SIG-M5 treated with dmso at 0.1 percent for 504 hours (cell line): ENCODE results near the gene NUDT14.

Experiments
- DNase-seq: peaks from one replicate; lab custom pipeline; 2025; ENCODE audit not compliant: unreplicated experiment; lab: John Stamatoyannopoulos, UW

Gene NUDT14

GRCh38 chr14:105136401-105137322 lies 44.5 kb downstream of the NUDT14 start:
- no peak for DNase-seq

GRCh38 chr14:105135700-105136395 lies 45.3 kb downstream of the NUDT14 start:
- no peak for DNase-seq

GRCh38 chr14:105132921-105133654 lies 48.0 kb downstream of the NUDT14 start:
- DNase-seq, result no peak

GRCh38 chr14:105131241-105131640 lies 49.9 kb downstream of the NUDT14 start:
- no peak for DNase-seq

GRCh38 chr14:105128059-105128458 lies 53.1 kb downstream of the NUDT14 start:
- no peak for DNase-seq

- DNase-seq, result no peak
Observed at GRCh38 chr14:105126981-105127329, 54.2 kb downstream of the NUDT14 start.

- DNase-seq, result no peak
Observed at GRCh38 chr14:105126126-105126980, 54.8 kb downstream of the NUDT14 start.

- DNase-seq, result no peak
Observed at GRCh38 chr14:105124823-105125222, 56.3 kb downstream of the NUDT14 start.

- no peak for DNase-seq
Observed at GRCh38 chr14:105123981-105124765, 56.9 kb downstream of the NUDT14 start.

GRCh38 chr14:105123064-105123665 lies 57.9 kb downstream of the NUDT14 start:
- no peak for DNase-seq
